Measurements from ENCODE around the gene KIF5B.

GRCh38 chr10:32059472-32059871 lies 3.2 kb upstream of the KIF5B start:
- no peak for TF ChIP-seq POLR2A (IDR thresholded peaks at IDR 0.05; ENCODE audit: low read length)
- no peak for TF ChIP-seq GATA1 (IDR thresholded peaks at IDR 0.05; ENCODE audit: low read depth, low read length)

All from erythroblast (primary cell).